Astrocyte (in vitro differentiated cells and primary cell): ENCODE results near the gene INKA1. TPM values are rescaled to one million over a fixed set of nuclear protein-coding genes. Genes with fewer than 3 reads are reported as not detected.

Experiments
- DNase-seq: peaks from one replicate; pipeline ENCODE4 v3.0.0-alpha.2; 2010; ENCODE audit warnings: low read depth
- FAIRE-seq: peaks from 2 replicates; lab custom pipeline; 2011; peaks lifted over from hg19 to GRCh38; lab: Jason Lieb, UNC
- H2AFZ ChIP-seq: 2 replicates; pipeline ENCODE4 v1.6.0; 2012; ENCODE audit warnings: low read depth, low read length, inconsistent platforms
- H3K27ac ChIP-seq: 2 replicates; pipeline ENCODE4 v1.5.1; 2011; ENCODE audit warnings: low read depth, low read length, inconsistent platforms
- H3K27me3 ChIP-seq: 2 replicates; pipeline ENCODE4 v1.6.0; 2011; ENCODE audit warnings: low read length, inconsistent platforms; ENCODE audit not compliant: insufficient read depth
- H3K36me3 ChIP-seq: 2 replicates; pipeline ENCODE4 v1.5.1; 2011; ENCODE audit warnings: low read length, inconsistent platforms; ENCODE audit not compliant: insufficient read depth
- H3K4me1 ChIP-seq: 2 replicates; pipeline ENCODE4 v1.5.1; 2011; ENCODE audit warnings: low read length, inconsistent platforms; ENCODE audit not compliant: insufficient read depth
- H3K4me2 ChIP-seq: 2 replicates; pipeline ENCODE4 v1.6.0; 2012; ENCODE audit warnings: low read length, inconsistent platforms
- H3K4me3 ChIP-seq: 2 replicates; pipeline ENCODE4 v1.5.1; 2011; ENCODE audit warnings: low read depth, mild to moderate bottlenecking, low read length, inconsistent platforms; ENCODE audit not compliant: insufficient read depth
- H3K79me2 ChIP-seq: 2 replicates; pipeline ENCODE4 v1.6.0; 2012; ENCODE audit warnings: mild to moderate bottlenecking, low read length, inconsistent platforms; ENCODE audit not compliant: insufficient read depth
- H3K9ac ChIP-seq: 2 replicates; pipeline ENCODE4 v1.6.0; 2012; ENCODE audit warnings: mild to moderate bottlenecking, low read length, inconsistent platforms
- H3K9me3 ChIP-seq: 2 replicates; pipeline ENCODE4 v1.5.1; 2012; ENCODE audit warnings: low read depth, mild to moderate bottlenecking, low read length, inconsistent platforms; ENCODE audit not compliant: insufficient read depth
- H4K20me1 ChIP-seq: 2 replicates; pipeline ENCODE4 v1.6.0; 2012; ENCODE audit warnings: low read length, inconsistent platforms; ENCODE audit not compliant: insufficient read depth
- H3K27ac Mint-ChIP-seq: one replicate; pipeline ENCODE4 v1.8.0; 2021; ENCODE audit warnings: mild to moderate bottlenecking, mixed read lengths; ENCODE audit not compliant: unreplicated experiment
- H3K27me3 Mint-ChIP-seq: one replicate; pipeline ENCODE4 v1.8.0; 2021; ENCODE audit warnings: low read depth, mixed read lengths; ENCODE audit not compliant: unreplicated experiment
- H3K36me3 Mint-ChIP-seq: one replicate; pipeline ENCODE4 v1.8.0; 2021; ENCODE audit warnings: low read depth, mixed read lengths; ENCODE audit not compliant: unreplicated experiment
- H3K4me1 Mint-ChIP-seq: one replicate; pipeline ENCODE4 v1.8.0; 2021; ENCODE audit warnings: low read depth, mixed read lengths; ENCODE audit not compliant: unreplicated experiment
- H3K4me3 Mint-ChIP-seq: one replicate; pipeline ENCODE4 v1.8.0; 2021; ENCODE audit warnings: mild to moderate bottlenecking, moderate library complexity, mixed read lengths; ENCODE audit not compliant: unreplicated experiment
- H3K9me3 Mint-ChIP-seq: one replicate; pipeline ENCODE4 v1.8.0; 2021; ENCODE audit warnings: mild to moderate bottlenecking, mixed read lengths; ENCODE audit not compliant: unreplicated experiment
- EZH2 ChIP-seq: IDR thresholded peaks from 2 replicates; pipeline ENCODE4 v1.6.1; 2012; ENCODE audit warnings: mild to moderate bottlenecking, low read length, inconsistent platforms; ENCODE audit not compliant: insufficient read depth
- microRNA-seq: library from miRNA; unstranded; fragments of <30 nt; microRNA quantifications from one replicate; pipeline ENCODE4 v1.2.0, GENCODE V29; 2020
- total RNA-seq: library from RNA; stranded (reverse); gene quantifications from 2 replicates; pipeline ENCODE4 v1.2.1, GENCODE V29; 2021
- TF ChIP-seq, protein P1 (sequence below): IDR thresholded peaks from 2 replicates; pipeline ENCODE4 v1.5.1; 2011; ENCODE audit warnings: low read depth, mild to moderate bottlenecking, inconsistent platforms, low read length, moderate library complexity; ENCODE audit not compliant: insufficient read depth

INKA1 gene
- total RNA-seq, 1 donor from 2014 or later, result 2.7 TPM

DNA sequence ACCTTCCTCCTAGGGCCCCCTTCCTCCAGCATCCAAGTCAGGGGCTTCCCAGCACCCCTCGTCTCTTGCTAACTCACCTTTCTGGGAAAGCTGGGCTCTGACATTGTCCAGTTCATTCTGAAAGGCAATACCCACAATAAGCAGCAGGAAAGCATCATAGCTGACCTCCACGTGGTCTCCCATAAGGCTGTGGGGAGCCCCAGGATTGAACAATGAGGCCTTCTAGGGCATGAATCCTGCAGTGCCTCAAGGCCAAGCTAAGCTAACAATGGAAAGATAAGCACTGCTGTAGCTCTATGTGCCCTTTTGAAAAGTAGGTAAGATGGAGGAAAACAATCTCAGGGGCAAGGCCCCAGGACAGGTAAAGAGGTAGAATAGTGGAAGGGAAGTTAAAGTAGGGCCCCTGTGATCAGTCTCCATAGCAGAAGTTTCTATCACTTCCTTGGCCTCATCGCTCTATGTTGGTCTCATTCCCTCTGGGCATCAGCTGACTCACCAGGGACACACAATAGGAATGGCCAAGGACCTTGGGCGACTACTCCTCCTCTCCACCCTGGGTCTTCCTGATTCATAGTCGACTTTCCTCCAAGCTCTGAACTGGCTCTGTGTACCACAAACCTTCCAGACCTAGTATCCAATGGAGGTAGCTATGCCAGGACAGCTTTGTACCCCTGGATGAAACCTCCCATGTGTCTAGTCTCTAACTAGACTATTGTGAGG is 41.6 kb downstream of the INKA1 start:
- no peak for DNase-seq
- Histone ChIP-seq H3K4me3 (no peak overlapping the region), H3K27me3 (no peaks in the 10 kb centered on the region), H3K4me2 (no peak overlapping the region), H3K4me1 (peaks cover 8% of the 10 kb centered on the region), H3K79me2 (no peaks in the 10 kb centered on the region), H2AFZ (no peak overlapping the region), H3K9me3 (no peaks in the 10 kb centered on the region), H3K36me3 (peaks cover 4% of the 10 kb centered on the region), H4K20me1 (no peaks in the 10 kb centered on the region), H3K9ac (no peak overlapping the region), H3K27ac (no peak overlapping the region)
- Mint-ChIP-seq H3K9me3 (peaks cover 3% of the 10 kb centered on the region), H3K27me3 (no peaks in the 10 kb centered on the region), H3K4me3 (no peak overlapping the region), H3K36me3 (peaks cover 9% of the 10 kb centered on the region), H3K27ac (no peak overlapping the region), H3K4me1 (peaks cover 3% of the 10 kb centered on the region)
- no peak for FAIRE-seq
- TF ChIP-seq, protein P1, sequence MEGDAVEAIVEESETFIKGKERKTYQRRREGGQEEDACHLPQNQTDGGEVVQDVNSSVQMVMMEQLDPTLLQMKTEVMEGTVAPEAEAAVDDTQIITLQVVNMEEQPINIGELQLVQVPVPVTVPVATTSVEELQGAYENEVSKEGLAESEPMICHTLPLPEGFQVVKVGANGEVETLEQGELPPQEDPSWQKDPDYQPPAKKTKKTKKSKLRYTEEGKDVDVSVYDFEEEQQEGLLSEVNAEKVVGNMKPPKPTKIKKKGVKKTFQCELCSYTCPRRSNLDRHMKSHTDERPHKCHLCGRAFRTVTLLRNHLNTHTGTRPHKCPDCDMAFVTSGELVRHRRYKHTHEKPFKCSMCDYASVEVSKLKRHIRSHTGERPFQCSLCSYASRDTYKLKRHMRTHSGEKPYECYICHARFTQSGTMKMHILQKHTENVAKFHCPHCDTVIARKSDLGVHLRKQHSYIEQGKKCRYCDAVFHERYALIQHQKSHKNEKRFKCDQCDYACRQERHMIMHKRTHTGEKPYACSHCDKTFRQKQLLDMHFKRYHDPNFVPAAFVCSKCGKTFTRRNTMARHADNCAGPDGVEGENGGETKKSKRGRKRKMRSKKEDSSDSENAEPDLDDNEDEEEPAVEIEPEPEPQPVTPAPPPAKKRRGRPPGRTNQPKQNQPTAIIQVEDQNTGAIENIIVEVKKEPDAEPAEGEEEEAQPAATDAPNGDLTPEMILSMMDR, result no peak
- no peak for TF ChIP-seq EZH2

DNA sequence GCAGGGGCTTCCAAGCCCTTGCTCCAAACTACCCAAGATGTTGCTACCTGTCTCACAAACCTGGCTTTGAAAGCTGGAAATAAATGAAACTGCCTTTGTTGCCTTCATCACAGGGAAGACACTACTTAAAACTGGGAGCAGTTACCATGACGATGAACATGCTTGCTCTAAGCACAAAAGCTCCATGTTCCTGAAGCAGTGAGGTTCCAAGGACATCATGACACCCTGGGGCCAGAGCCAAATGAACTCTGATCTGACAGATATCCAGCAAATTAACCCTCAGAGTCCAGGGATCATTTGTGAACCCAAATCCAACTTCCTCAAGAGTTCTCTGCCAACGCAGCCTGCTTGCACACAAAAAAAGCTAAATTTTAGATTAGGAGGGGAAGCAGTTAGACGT is 42.6 kb downstream of the INKA1 start:
- Mint-ChIP-seq H3K4me1 (peaks cover 3% of the 10 kb centered on the region), H3K27ac (no peak overlapping the region), H3K36me3 (peaks cover 9% of the 10 kb centered on the region), H3K4me3 (no peak overlapping the region), H3K27me3 (no peaks in the 10 kb centered on the region), H3K9me3 (peaks cover 3% of the 10 kb centered on the region)
- TF ChIP-seq, protein P1, result no peak
- H3K4me3 ChIP-seq, result no peak overlapping the region
- no peaks in the 10 kb centered on the region for H4K20me1 ChIP-seq
- FAIRE-seq (no peak), DNase-seq (no peak)
- no peaks in the 10 kb centered on the region for H3K9me3 ChIP-seq
- no peaks in the 10 kb centered on the region for H3K27me3 ChIP-seq
- H3K9ac ChIP-seq, result no peak overlapping the region
- H3K4me2 ChIP-seq, result no peak overlapping the region
- H2AFZ ChIP-seq, result no peak overlapping the region
- no peak overlapping the region for H3K27ac ChIP-seq
- peaks cover 8% of the 10 kb centered on the region for H3K4me1 ChIP-seq
- no peaks in the 10 kb centered on the region for H3K79me2 ChIP-seq
- peaks cover 4% of the 10 kb centered on the region for H3K36me3 ChIP-seq

Small RNAs within 50 kb of the gene (microRNA-seq; reads per million reads assigned to microRNA genes)
- 0.82 reads per million for gene MIR5193

Other genes with a start within 250 kb of the INKA1 start
- gene BSN, start 248.8 kb upstream of the INKA1 start, total RNA-seq, result 0.75 and 0.86 TPM in 2 replicates
- gene APEH, start 128.9 kb upstream of the INKA1 start, total RNA-seq, result 80.8 and 91.2 TPM in 2 replicates
- gene MST1, start 113.8 kb upstream of the INKA1 start, total RNA-seq, result 9.3 and 15.1 TPM in 2 replicates
- 40.9 and 49.8 TPM in 2 replicates for gene RNF123, start 113.7 kb upstream of the INKA1 start, total RNA-seq
- 0.16 TPM in 1 of 2 replicates, not detected in the other for gene AMIGO3, start 83.6 kb upstream of the INKA1 start, total RNA-seq
- gene GMPPB, start 79.3 kb upstream of the INKA1 start, total RNA-seq, result 21.4 and 24.6 TPM in 2 replicates
- gene IP6K1, start 16.7 kb upstream of the INKA1 start, total RNA-seq, result 34.5 and 38.3 TPM in 2 replicates
- not detected in 2 replicates for gene CDHR4, start 3.4 kb upstream of the INKA1 start, total RNA-seq
- gene UBA7, start 10.7 kb downstream of the INKA1 start, total RNA-seq, result 18.9 and 26.2 TPM in 2 replicates
- gene TRAIP, start 53.3 kb downstream of the INKA1 start, total RNA-seq, result 3.2 and 3.4 TPM in 2 replicates
- gene CAMKV, start 66.6 kb downstream of the INKA1 start, total RNA-seq, result 0.22 and 0.45 TPM in 2 replicates
- gene MST1R, start 100.6 kb downstream of the INKA1 start, total RNA-seq, result 0.46 and 0.57 TPM in 2 replicates
- 12.4 and 15.2 TPM in 2 replicates for gene MON1A, start 126.5 kb downstream of the INKA1 start, total RNA-seq
- gene RBM6, start 136.9 kb downstream of the INKA1 start, total RNA-seq, result 49.0 and 53.9 TPM in 2 replicates